NCI-H2227 (cell line): ENCODE results near the gene ZSCAN2.
A peak's percentile ranks its signal among the peaks of the same experiment; 100 is the strongest.
"Not testable (repeated sequence)": the region's sequence is repeated elsewhere in the genome, so short reads cannot be mapped to it uniquely, and the experiment has no call there.

Experiments used
- DNase-seq: peaks from one replicate; lab custom pipeline; 2025; ENCODE audit not compliant: unreplicated experiment; lab: John Stamatoyannopoulos, UW

The ZSCAN2 gene

GRCh38 chr15:84634228-84634837 is 33.5 kb downstream of the ZSCAN2 start:
- DNase-seq: no peak

- DNase-seq: no peak
Measured at GRCh38 chr15:84638103-84638502, 37.3 kb downstream of the ZSCAN2 start.

- DNase-seq: not testable (repeated sequence)
Measured at GRCh38 chr15:84641871-84642270, 41.1 kb downstream of the ZSCAN2 start.

- not testable (repeated sequence) for DNase-seq
Measured at GRCh38 chr15:84642640-84643039, 41.8 kb downstream of the ZSCAN2 start.

- DNase-seq: no peak
Measured at GRCh38 chr15:84643838-84644237, 43.0 kb downstream of the ZSCAN2 start.

GRCh38 chr15:84645496-84645895 is 44.7 kb downstream of the ZSCAN2 start:
- no peak for DNase-seq

- DNase-seq: no peak
Measured at GRCh38 chr15:84645997-84646396, 45.2 kb downstream of the ZSCAN2 start.

GRCh38 chr15:84647726-84648125 is 46.9 kb downstream of the ZSCAN2 start:
- DNase-seq: no peak

- no peak for DNase-seq
Measured at GRCh38 chr15:84648539-84648938, 47.7 kb downstream of the ZSCAN2 start.

GRCh38 chr15:84649706-84650105 is 48.9 kb downstream of the ZSCAN2 start:
- DNase-seq: no peak

GRCh38 chr15:84653584-84653909 is 52.7 kb downstream of the ZSCAN2 start:
- DNase-seq: peak; percentile 42

- DNase-seq: peak; percentile 95
Measured at GRCh38 chr15:84653910-84654688, 53.3 kb downstream of the ZSCAN2 start, which contains the start of gene WDR73. WDR73 (minus strand) TSS chr15:84654283; CDS start chr15:84654274, 9 bp downstream.

GRCh38 chr15:84654689-84655453 is 54.1 kb downstream of the ZSCAN2 start:
- peak; percentile 78 for DNase-seq

- no peak for DNase-seq
Measured at GRCh38 chr15:84656972-84657371, 56.2 kb downstream of the ZSCAN2 start.

- DNase-seq: no peak
Measured at GRCh38 chr15:84657748-84658079, 56.9 kb downstream of the ZSCAN2 start.

GRCh38 chr15:84658080-84658787 is 57.4 kb downstream of the ZSCAN2 start, which contains the start of gene NMB:
NMB (minus strand) TSS chr15:84658199; CDS start chr15:84658152, 47 bp downstream.
- DNase-seq: peak; percentile 83

GRCh38 chr15:84658788-84659411 is 58.1 kb downstream of the ZSCAN2 start:
- no peak for DNase-seq

- no peak for DNase-seq
Measured at GRCh38 chr15:84659904-84660781, 59.3 kb downstream of the ZSCAN2 start.

GRCh38 chr15:84661001-84661400 is 60.2 kb downstream of the ZSCAN2 start:
- DNase-seq: no peak

- DNase-seq: no peak
Measured at GRCh38 chr15:84666373-84666772, 65.6 kb downstream of the ZSCAN2 start.
